ENCODE data around the gene F5.

Gene F5

GRCh38 chr1:169586395-169587255, at the start of gene F5:
Gene F5, minus strand, starts transcription at chr1:169586481. Its CDS starts 95 bp downstream, at chr1:169586386.
- DNase-seq, result peak; percentile 87

DNA sequence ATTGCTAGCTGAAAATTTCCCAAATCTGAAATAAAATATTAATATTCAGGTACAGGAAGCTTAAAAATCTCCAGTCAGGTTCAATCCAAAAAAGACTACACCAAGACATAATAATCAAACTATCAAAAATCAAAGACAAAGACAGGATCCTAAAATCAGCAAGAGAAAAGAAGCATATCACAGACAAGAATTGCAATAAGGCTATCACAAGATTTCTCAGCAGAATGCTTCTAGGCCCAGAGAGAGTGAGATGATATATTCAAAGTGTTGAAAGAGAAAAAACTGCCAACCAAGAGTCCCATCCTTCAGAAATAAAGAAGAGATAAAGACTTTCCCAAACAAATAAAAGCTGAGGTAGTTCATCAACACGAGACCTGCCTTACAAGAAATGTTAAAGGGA, 48.6 kb upstream of the F5 start:
- DNase-seq, result no peak

DNA sequence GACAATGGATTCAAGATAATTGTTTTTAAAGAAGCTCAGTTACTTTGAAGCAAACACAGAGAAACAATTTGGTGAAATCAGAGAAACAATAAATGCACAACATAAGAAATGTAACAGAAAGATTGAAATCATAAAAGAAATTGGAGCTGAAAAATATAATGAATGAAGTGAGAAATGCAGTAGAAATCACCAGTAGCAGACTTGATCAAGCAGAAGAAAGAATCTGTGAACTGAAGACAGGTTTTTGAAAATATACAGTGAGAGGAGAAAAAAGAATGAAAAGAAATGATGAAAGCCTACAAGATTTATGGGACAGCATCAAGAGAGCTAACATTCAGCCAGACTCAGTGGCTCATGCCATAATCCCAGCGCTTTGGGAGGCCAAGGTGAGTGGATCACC, 47.9 kb upstream of the F5 start:
- DNase-seq, result no peak

DNA sequence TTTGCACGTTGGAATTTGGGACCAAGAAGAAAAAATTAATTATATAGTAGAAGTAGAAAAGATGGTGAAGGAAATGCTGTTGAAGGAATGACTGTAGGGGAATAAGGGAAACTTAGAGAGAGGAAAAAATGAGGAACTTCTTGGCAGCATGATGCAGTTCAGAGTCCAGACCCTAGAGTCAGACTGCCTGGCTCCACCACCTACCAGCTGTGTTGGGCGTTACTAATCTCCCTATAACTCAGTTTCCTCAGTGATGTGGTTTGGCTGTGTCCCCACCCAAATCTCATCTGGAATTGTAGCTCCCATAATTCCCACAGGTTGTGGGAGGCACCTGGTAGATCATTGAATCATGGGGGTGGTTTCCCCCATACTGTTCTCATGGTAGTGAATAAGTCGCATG, 45.0 kb upstream of the F5 start:
- DNase-seq, result no peak

DNA sequence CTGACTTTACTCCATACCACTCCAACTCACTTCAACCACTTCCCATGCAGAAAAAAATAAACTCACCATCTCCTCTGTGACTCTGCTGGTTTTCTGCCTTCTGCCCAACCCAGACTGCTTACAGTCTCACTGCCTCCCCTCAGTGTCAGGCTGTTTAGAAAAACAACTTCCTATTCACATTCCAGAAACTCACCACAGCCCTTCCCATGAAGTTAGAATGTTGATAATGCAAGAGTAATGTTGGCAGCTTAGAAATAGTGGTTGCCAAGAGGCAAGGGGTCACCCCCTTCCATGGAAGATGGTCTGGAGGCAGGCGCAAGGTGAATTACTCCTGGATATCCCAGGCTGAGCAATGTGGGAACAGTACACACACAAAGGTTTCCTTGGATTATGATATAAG, 43.7 kb upstream of the F5 start, which contains the start of gene SELP:
Gene SELP (minus strand): TSS at position 119 of the 400 bp plus-strand sequence. CDS start 50 bp downstream, at position 69.
- no peak for DNase-seq

GRCh38 chr1:169624912-169625311, 38.6 kb upstream of the F5 start:
- no peak for DNase-seq

DNA sequence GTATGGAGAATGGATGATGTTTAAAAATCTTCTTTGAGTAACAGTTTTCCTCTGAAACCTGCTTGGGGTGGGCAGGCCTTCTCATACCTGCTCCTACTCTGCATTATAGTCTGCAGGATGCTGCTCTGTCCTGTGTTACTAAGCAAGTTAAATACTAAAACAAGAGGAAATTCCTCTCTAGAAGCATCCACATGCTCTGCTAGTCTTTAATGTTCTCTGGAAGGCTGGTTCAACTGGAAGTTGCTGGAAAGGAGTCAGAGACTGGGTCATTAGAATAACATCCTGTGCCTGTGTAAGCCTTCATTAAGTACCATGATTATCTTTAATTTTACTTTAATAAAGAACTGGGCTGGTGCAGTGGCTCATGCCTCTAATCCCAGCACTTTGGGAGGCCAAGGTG, 37.8 kb upstream of the F5 start:
- DNase-seq, result no peak

GRCh38 chr1:169623132-169623926, 37.0 kb upstream of the F5 start:
- DNase-seq, result no peak

GRCh38 chr1:169620565-169620964, 34.3 kb upstream of the F5 start:
- no peak for DNase-seq

DNA sequence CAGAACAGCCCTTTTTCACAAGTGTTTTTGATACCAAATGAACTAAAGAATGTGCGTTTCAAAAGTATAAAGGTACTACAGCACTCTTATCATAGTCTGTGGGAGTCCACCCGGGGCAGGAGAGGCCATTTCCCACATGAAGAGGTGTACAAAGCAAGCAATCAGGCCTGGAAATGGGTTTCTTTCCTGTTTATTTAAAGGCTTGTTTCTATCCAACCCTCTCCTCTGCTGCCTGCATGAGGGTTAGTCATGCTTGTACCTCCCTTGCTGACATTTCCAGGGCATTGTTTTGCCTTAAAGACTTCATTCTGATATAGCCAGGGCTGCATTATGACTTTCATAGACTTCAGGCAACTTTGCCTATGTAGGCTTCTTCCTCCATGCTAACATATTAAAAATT, 32.1 kb upstream of the F5 start:
- no peak for DNase-seq

GRCh38 chr1:169615803-169616202, 29.5 kb upstream of the F5 start:
- DNase-seq, result no peak

DNA sequence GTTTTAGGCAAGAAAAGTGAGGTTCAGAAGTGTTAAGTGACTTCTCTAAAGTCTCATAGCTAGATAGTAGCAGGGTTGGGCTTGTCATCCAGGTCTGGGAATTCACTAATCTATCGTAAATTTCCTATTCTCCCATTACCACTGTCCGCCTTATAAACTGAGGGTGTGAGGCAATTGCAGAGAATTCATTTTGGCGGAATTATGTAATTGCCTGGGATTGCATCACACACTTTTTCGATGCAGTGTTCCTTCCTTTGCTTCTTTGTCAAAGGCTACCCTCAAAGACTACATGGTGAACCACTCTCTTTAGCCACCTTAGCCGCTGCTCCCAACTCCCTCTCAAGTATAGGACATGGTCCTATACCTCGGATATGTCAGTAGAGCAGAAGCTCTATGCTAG, 24.6 kb upstream of the F5 start:
- DNase-seq, result no peak

DNA sequence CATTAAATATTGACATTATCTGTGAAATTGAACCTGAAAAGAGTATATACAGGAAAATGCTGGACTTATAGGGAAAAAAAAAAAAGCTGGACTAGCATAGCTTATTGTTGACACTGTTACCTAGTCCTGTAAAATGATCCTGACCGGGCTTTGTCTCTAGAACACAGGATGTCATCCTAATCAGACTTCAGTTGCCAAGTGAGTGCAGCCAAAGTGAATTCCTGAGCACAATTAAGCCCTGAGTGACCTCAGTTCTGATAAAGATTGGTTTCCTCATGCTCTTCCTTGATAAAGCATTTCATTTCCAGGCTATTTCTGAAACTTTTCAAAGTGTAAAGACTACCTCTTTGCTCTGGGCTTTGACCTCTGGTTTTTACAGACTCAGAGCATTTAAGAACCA, 23.8 kb upstream of the F5 start:
- DNase-seq, result no peak

- DNase-seq, result no peak
Observed at GRCh38 chr1:169608226-169608625, 21.9 kb upstream of the F5 start.

- DNase-seq, result peak; percentile 82
Observed at GRCh38 chr1:169604781-169605560, 18.7 kb upstream of the F5 start.

DNA sequence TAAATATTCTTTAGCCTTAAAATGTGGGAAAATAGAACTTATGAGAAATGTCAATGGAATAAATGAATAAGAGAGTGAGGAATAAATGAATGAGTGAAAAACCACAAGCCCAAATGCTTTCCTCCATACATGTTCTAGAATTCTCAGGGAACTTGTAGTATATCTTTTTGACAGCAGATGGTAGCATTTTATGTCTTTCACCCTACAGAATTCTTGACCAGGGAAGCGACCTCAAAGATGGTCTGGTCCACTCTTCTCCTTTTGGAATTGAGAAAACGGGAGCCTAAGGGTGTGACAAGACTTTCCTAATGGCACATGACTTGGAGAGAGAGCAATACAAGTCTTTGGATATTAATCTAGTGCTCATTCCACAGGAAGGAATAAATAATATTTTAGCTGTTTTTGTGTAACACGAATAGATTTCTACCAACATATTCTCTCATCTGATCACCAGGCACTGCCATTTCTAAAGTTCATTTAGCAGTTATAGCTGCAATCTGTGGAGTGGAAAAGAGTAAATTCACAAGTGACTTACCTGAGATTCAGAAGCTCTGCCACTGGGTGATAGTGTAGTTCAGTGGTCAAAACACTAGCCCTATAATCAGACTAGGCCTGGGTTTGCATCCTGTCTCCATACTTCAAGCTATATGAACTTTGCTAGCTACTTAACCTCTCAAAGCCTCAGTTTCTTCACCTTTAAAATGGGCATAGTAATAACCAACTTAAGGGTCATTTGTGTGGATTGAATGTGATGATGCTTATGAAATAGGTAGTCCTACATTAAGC, 15.0 kb upstream of the F5 start:
- peak; percentile 64 for DNase-seq

- DNase-seq, result peak; percentile 63
Observed at GRCh38 chr1:169595764-169596711, 9.8 kb upstream of the F5 start.

- no peak for DNase-seq
Observed at GRCh38 chr1:169594391-169594790, 8.1 kb upstream of the F5 start.

- DNase-seq, result no peak
Observed at GRCh38 chr1:169590932-169591331, 4.7 kb upstream of the F5 start.

DNA sequence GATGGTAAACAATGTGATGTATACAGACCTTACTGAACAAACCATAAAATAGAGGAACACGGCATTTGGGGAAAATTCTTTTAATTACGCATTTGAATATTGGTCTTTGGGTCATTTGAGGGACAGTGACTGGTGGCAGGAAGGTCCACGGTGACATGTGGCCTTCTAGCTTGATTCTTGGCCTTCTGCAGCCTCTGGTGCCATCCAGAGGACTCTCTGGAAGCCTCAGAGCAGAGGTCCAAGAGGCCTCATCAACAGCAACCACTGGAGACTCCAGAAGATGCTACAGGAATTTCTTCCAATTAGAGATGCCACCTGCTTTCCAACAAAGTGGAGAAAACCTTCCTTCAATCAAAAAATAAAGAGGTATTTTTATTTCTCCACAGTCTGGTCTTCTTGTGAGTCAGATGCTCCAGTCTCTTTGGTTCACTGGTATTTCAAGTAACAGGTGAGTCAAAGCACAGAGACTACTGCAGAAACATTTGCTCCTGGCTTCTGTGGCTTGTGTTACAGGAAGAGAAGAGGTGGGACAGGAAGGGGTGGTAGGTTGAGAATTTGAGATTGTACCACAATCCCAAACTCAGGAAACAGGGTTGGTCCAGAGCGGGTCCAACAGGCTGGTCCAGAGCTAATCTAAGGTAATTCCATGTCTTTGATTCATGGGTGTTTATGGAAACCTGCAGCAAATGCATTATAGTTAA, 2.7 kb upstream of the F5 start:
- DNase-seq, result no peak

- no peak for DNase-seq
Observed at GRCh38 chr1:169588112-169588511, 1.8 kb upstream of the F5 start.

Measured in hematopoietic multipotent progenitor cell treated with erythropoietin and hydrocortisone succinate and interleukin-3 and kit ligand, for 6 days (in vitro differentiated cells).